H9 (cell line): ENCODE measurements around the gene OTULIN. TPM values are rescaled to one million over a fixed set of nuclear protein-coding genes. Genes with fewer than 3 reads are reported as not detected.

Experiments used
- DNase-seq: peaks from one replicate; pipeline ENCODE4 v3.0.0-alpha.2; 2017
- H2AFZ ChIP-seq: one replicate; pipeline ENCODE4 v1.6.1; 2013; ENCODE audit warnings: mild to moderate bottlenecking, low read length, control low read depth, moderate library complexity
- H2AK5ac ChIP-seq: 2 replicates; pipeline ENCODE4 v1.6.1; 2013; ENCODE audit warnings: low read length, control low read depth, mixed read lengths; ENCODE audit not compliant: insufficient read length
- H2BK120ac ChIP-seq: one replicate; pipeline ENCODE4 v1.6.1; 2013; ENCODE audit warnings: low read depth, mild to moderate bottlenecking, low read length, control low read depth, inconsistent platforms; ENCODE audit not compliant: poor library complexity, severe bottlenecking
- H2BK12ac ChIP-seq: 2 replicates; pipeline ENCODE4 v1.6.1; 2013; ENCODE audit warnings: low read length, control low read depth, mixed read lengths, low read depth; ENCODE audit not compliant: insufficient read length
- H2BK15ac ChIP-seq: 2 replicates; pipeline ENCODE4 v1.6.1; 2013; ENCODE audit warnings: low read depth, low read length, control low read depth
- H2BK20ac ChIP-seq: one replicate; pipeline ENCODE4 v1.6.1; 2013; ENCODE audit warnings: low read depth, mild to moderate bottlenecking, low read length, control low read depth, inconsistent platforms; ENCODE audit not compliant: poor library complexity, severe bottlenecking
- H2BK5ac ChIP-seq: 2 replicates; pipeline ENCODE4 v1.6.1; 2013; ENCODE audit warnings: low read length, control low read depth, mixed read lengths; ENCODE audit not compliant: insufficient read length
- H3K14ac ChIP-seq: 2 replicates; pipeline ENCODE4 v1.6.1; 2013; ENCODE audit warnings: low read length, control low read depth; ENCODE audit not compliant: insufficient read depth
- H3K18ac ChIP-seq: 2 replicates; pipeline ENCODE4 v1.6.1; 2013; ENCODE audit warnings: low read depth, mild to moderate bottlenecking, mixed read lengths, low read length, control low read depth; ENCODE audit not compliant: insufficient read length
- H3K23ac ChIP-seq: 2 replicates; pipeline ENCODE4 v1.6.1; 2013; ENCODE audit warnings: low read length, control low read depth, mixed read lengths, low read depth; ENCODE audit not compliant: insufficient read length
- H3K23me2 ChIP-seq: 2 replicates; pipeline ENCODE4 v1.6.1; 2013; ENCODE audit warnings: low read depth, mild to moderate bottlenecking, mixed read lengths, low read length, control low read depth; ENCODE audit not compliant: insufficient read length, poor library complexity, severe bottlenecking
- H3K27ac ChIP-seq: 2 replicates; pipeline ENCODE4 v1.5.1; 2013; ENCODE audit warnings: low read length, control low read depth, mixed read lengths, low read depth; ENCODE audit not compliant: insufficient read length
- H3K27me3 ChIP-seq: 2 replicates; pipeline ENCODE4 v1.6.1; 2013; ENCODE audit warnings: low read length, control low read depth, inconsistent platforms; ENCODE audit not compliant: insufficient read depth
- H3K4ac ChIP-seq: 2 replicates; pipeline ENCODE4 v1.6.1; 2013; ENCODE audit warnings: low read depth, mild to moderate bottlenecking, control low read depth, inconsistent platforms, low read length, moderate library complexity
- H3K4me1 ChIP-seq: 2 replicates; pipeline ENCODE4 v1.6.1; 2013; ENCODE audit warnings: low read length, control low read depth, inconsistent platforms; ENCODE audit not compliant: insufficient read depth
- H3K4me2 ChIP-seq: 2 replicates; pipeline ENCODE4 v1.6.1; 2013; ENCODE audit warnings: low read length, control low read depth, mixed read lengths; ENCODE audit not compliant: insufficient read length, insufficient read depth
- H3K56ac ChIP-seq: 2 replicates; pipeline ENCODE4 v1.6.1; 2013; ENCODE audit warnings: low read depth, mild to moderate bottlenecking, mixed read lengths, low read length, control low read depth; ENCODE audit not compliant: insufficient read length
- H3K79me1 ChIP-seq: 2 replicates; pipeline ENCODE4 v1.6.1; 2013; ENCODE audit warnings: low read depth, mild to moderate bottlenecking, moderate library complexity, low read length, control low read depth, inconsistent platforms; ENCODE audit not compliant: insufficient read depth, poor library complexity, severe bottlenecking
- H3K79me2 ChIP-seq: 2 replicates; pipeline ENCODE4 v1.6.1; 2013; ENCODE audit warnings: low read length, control low read depth, inconsistent platforms; ENCODE audit not compliant: insufficient read depth
- H3K9ac ChIP-seq: 2 replicates; pipeline ENCODE4 v1.6.1; 2013; ENCODE audit warnings: low read length, control low read depth, mixed read lengths; ENCODE audit not compliant: insufficient read length; ENCODE audit errors: extremely low read depth
- H3K9me3 ChIP-seq: one replicate; pipeline ENCODE4 v1.6.1; 2013; ENCODE audit warnings: low read depth, low read length, inconsistent platforms; ENCODE audit not compliant: control insufficient read depth
- H3T11ph ChIP-seq: one replicate; pipeline ENCODE4 v1.6.1; 2013; ENCODE audit warnings: mild to moderate bottlenecking, low read length, control low read depth, inconsistent platforms
- H4K20me1 ChIP-seq: one replicate; pipeline ENCODE4 v1.6.1; 2013; ENCODE audit not compliant: control insufficient read depth, insufficient read length, insufficient read depth
- H4K5ac ChIP-seq: 2 replicates; pipeline ENCODE4 v1.6.1; 2013; ENCODE audit warnings: low read depth, mild to moderate bottlenecking, mixed read lengths, low read length, control low read depth; ENCODE audit not compliant: insufficient read length
- H4K8ac ChIP-seq: replicated peaks from 2 replicates; pipeline ENCODE4 v1.6.1; 2013; ENCODE audit warnings: low read length, control low read depth, mixed read lengths, low read depth; ENCODE audit not compliant: insufficient read length
- H4K91ac ChIP-seq: 2 replicates; pipeline ENCODE4 v1.6.1; 2013; ENCODE audit warnings: low read depth, mild to moderate bottlenecking, moderate library complexity, mixed read lengths, low read length, control low read depth; ENCODE audit not compliant: insufficient read length
- H3K27ac Mint-ChIP-seq, 3 experiments: 2 replicates in 2 of 3; 3 replicates in 1 of 3; pipeline ENCODE4 v1.8.0; 2020 to 2021; ENCODE audit warnings: mixed read lengths in 3 of 3, mild to moderate bottlenecking in 1 of 3, moderate library complexity in 1 of 3
- H3K27me3 Mint-ChIP-seq: 2 replicates; pipeline ENCODE4 v1.8.0; 2021; ENCODE audit warnings: low read depth, mild to moderate bottlenecking, moderate library complexity, mixed read lengths
- H3K36me3 Mint-ChIP-seq, 3 experiments: 2 replicates in 2 of 3; 3 replicates in 1 of 3; pipeline ENCODE4 v1.8.0; 2020 to 2021; ENCODE audit warnings: low read depth in 3 of 3, mixed read lengths in 3 of 3; ENCODE audit not compliant: insufficient read depth in 1 of 3
- H3K4me1 Mint-ChIP-seq, 2 experiments: 2 replicates each; pipeline ENCODE4 v1.8.0; 2020; ENCODE audit warnings: mixed read lengths in 2 of 2
- H3K4me3 Mint-ChIP-seq, 2 experiments: 2 replicates in 1 of 2; 3 replicates in 1 of 2; pipeline ENCODE4 v1.8.0; 2020 to 2021; ENCODE audit warnings: mild to moderate bottlenecking in 2 of 2, mixed read lengths in 2 of 2, moderate library complexity in 1 of 2
- H3K9me3 Mint-ChIP-seq, 2 experiments: 2 replicates in 1 of 2; 3 replicates in 1 of 2; pipeline ENCODE4 v1.8.0; 2020; ENCODE audit warnings: mild to moderate bottlenecking in 2 of 2, mixed read lengths in 2 of 2, moderate library complexity in 1 of 2
- CTCF ChIP-seq: fragments of 200-600 bp; sonication (generic); conservative IDR thresholded peaks from 3 replicates; pipeline ENCODE4 v1.8.0; 2021; ENCODE audit warnings: antibody characterized with exemption, mild to moderate bottlenecking
- whole genome bisulfite sequencing: extraction: QIAGEN DNeasy Blood & Tissue Kit; methylation state at CpG from one replicate; pipeline ENCODE4 v1.1.7; 2013; ENCODE audit warnings: missing lambda C conversion rate, low lambda C conversion rate, mixed read lengths; ENCODE audit not compliant: insufficient read length; ENCODE audit errors: extremely low coverage; 5-methylcytosine and 5-hydroxymethylcytosine counted together
- total RNA-seq: library from RNA; stranded (reverse); gene quantifications from 2 replicates; pipeline ENCODE4 v1.2.1, GENCODE V29; 2021

Gene OTULIN
- total RNA-seq, 1 experiment from 2014 or later, result 35.8 TPM

GRCh38 chr5:14673443-14673842 lies 8.9 kb downstream of the OTULIN start:
- Histone ChIP-seq H2BK15ac (no peak overlapping the region), H2BK12ac (no peak overlapping the region), H3K4me1 (peaks cover 9% of the 10 kb centered on the region; the same call in 1 of the 2 replicates), H3K27ac (no peak overlapping the region), H4K8ac (no peak overlapping the region), H3K56ac (no peak overlapping the region), H2AK5ac (no peak overlapping the region), H3T11ph (no peak overlapping the region), H3K79me1 (peaks cover 3% of the 10 kb centered on the region), H3K23ac (no peak overlapping the region), H2BK5ac (no peak overlapping the region), H2AFZ (no peak overlapping the region), H3K9ac (no peak overlapping the region), H4K20me1 (no peaks in the 10 kb centered on the region), H3K4ac (no peak overlapping the region), H3K14ac (no peak overlapping the region), H3K79me2 (peaks cover 5% of the 10 kb centered on the region; the same call in 1 of the 2 replicates), H3K4me2 (no peak overlapping the region), H4K91ac (no peak overlapping the region), H2BK120ac (no peak overlapping the region), H3K18ac (no peak overlapping the region), H3K23me2 (no peaks in the 10 kb centered on the region), H2BK20ac (no peak overlapping the region), H3K27me3 (no peaks in the 10 kb centered on the region), H4K5ac (no peak overlapping the region), H3K9me3 (no peaks in the 10 kb centered on the region)
- no CpG with 5 or more reads among the region's 3 CpGs for WGBS
- H3K4me3 Mint-ChIP-seq, result no peak overlapping the region
- H3K4me1 Mint-ChIP-seq, result peaks cover 41 to 46% of the 10 kb centered on the region in 2 experiments
- no peak for TF ChIP-seq CTCF
- H3K9me3 Mint-ChIP-seq, result no peaks in the 10 kb centered on the region
- DNase-seq, result no peak
- H3K27me3 Mint-ChIP-seq, result no peaks in the 10 kb centered on the region
- peaks cover 0 to 12% (median 4%) of the 10 kb centered on the region in 3 experiments; a peak in 5 of 7 replicates for H3K36me3 Mint-ChIP-seq
- H3K27ac Mint-ChIP-seq, result no peak overlapping the region
